CD4-positive, CD25-positive, alpha-beta regulatory T cell (primary cell): ENCODE measurements around the gene HNRNPDL. TPM values are rescaled to one million over a fixed set of nuclear protein-coding genes. Genes with fewer than 3 reads are reported as not detected.

Experiments used
- ATAC-seq, 2 donors: fragments of 150-1000 bp; cut with Tn5 transposase; one replicate each; pipeline ENCODE4 v1.10.0; 2021; ENCODE audit warnings: low read depth in 2 of 2, moderate number of reproducible peaks in 2 of 2, moderate library complexity in 1 of 2
- DNase-seq, 3 donors: peaks; one replicate each; pipeline versions ENCODE4 v3.0.0 to v3.0.0-alpha.2; 2012 to 2022; ENCODE audit warnings: mixed read lengths in 1 of 3
- H3K27ac ChIP-seq: one replicate; pipeline ENCODE4 v1.7.0; 2013; ENCODE audit warnings: mild to moderate bottlenecking, low read length; ENCODE audit not compliant: insufficient read depth, poor library complexity, severe bottlenecking
- H3K27me3 ChIP-seq: one replicate; pipeline ENCODE4 v1.7.0; 2013; ENCODE audit warnings: low read length; ENCODE audit not compliant: control insufficient read depth, insufficient read depth
- H3K36me3 ChIP-seq: one replicate; pipeline ENCODE4 v1.7.0; 2013; ENCODE audit warnings: mild to moderate bottlenecking, low read length, moderate library complexity; ENCODE audit not compliant: control insufficient read depth, insufficient read depth
- H3K4me1 ChIP-seq: 2 replicates; pipeline ENCODE4 v1.7.0; 2013; ENCODE audit warnings: mild to moderate bottlenecking, low read length; ENCODE audit not compliant: insufficient read depth, control insufficient read depth, poor library complexity, severe bottlenecking
- H3K4me3 ChIP-seq: one replicate; pipeline ENCODE4 v1.7.0; 2013; ENCODE audit warnings: low read depth, mild to moderate bottlenecking, low read length, moderate library complexity
- H3K9me3 ChIP-seq, 2 experiments: 1 replicate in 1 of 2; 2 replicates in 1 of 2; pipeline ENCODE4 v1.7.0; 2013; ENCODE audit warnings: low read length in 2 of 2, mild to moderate bottlenecking in 1 of 2, moderate library complexity in 1 of 2; ENCODE audit not compliant: control insufficient read depth in 2 of 2
- H3K27ac Mint-ChIP-seq, 3 donors: one replicate each; pipeline ENCODE4 v1.8.0; 2020 to 2022; ENCODE audit warnings: mild to moderate bottlenecking in 3 of 3, mixed read lengths in 3 of 3, moderate library complexity in 2 of 3
- H3K27me3 Mint-ChIP-seq: one replicate; pipeline ENCODE4 v1.8.0; 2022; ENCODE audit warnings: mild to moderate bottlenecking, mixed read lengths
- H3K36me3 Mint-ChIP-seq: one replicate; pipeline ENCODE4 v1.8.0; 2020; ENCODE audit warnings: mixed read lengths
- H3K4me1 Mint-ChIP-seq, 4 donors: one replicate each; pipeline ENCODE4 v1.8.0; 2020 to 2022; ENCODE audit warnings: mixed read lengths in 4 of 4, mild to moderate bottlenecking in 1 of 4
- H3K4me3 Mint-ChIP-seq, 4 donors: one replicate each; pipeline ENCODE4 v1.8.0; 2020 to 2022; ENCODE audit warnings: mild to moderate bottlenecking in 4 of 4, mixed read lengths in 4 of 4, moderate library complexity in 3 of 4
- H3K9me3 Mint-ChIP-seq, 7 donors: one replicate each; pipeline ENCODE4 v1.8.0; 2020 to 2022; ENCODE audit warnings: mixed read lengths in 7 of 7, mild to moderate bottlenecking in 3 of 7, moderate library complexity in 2 of 7
- polyA plus RNA-seq, 4 donors: library from polyadenylated mRNA; unstranded; fragments of 300-500 nt; fragmentation: Illumina TruSeq; gene quantifications; one replicate each; pipeline ENCODE4 v1.2.3, GENCODE V29; 2021
- total RNA-seq: library from RNA; stranded (reverse); gene quantifications from one replicate; pipeline ENCODE4 v1.2.3, GENCODE V29; 2022

The HNRNPDL gene
- total and polyA plus RNA-seq, 5 donors from 2014 or later, result 142 to 337 (median 178) TPM

DNA sequence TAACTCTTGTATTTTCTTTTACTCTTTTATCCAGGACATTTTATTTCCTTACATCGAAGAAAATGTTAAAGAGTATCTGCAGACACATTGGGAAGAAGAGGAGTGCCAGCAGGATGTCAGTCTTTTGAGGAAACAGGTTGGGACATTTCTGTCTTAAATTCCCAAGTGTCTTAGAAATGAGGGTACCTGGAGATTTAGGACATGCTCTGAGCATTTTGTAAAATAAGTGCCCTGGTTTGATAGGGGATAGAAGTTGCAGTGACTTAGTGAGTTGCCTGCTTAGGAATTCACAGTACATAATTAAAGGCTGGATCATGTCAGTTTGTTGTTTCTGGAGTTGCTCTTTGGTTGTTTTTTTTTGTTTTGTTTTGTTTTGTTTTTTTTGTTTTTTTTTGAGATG lies 17.6 kb upstream of the HNRNPDL start:
- DNase-seq, result no peak
- Mint-ChIP-seq H3K4me1 (peaks cover 16 to 27% (median 24%) of the 10 kb centered on the region in 4 donors), H3K4me3 (no peak overlapping the region), H3K9me3 (no peaks in the 10 kb centered on the region), H3K27me3 (no peaks in the 10 kb centered on the region), H3K27ac (no peak overlapping the region), H3K36me3 (peaks cover 28% of the 10 kb centered on the region)
- Histone ChIP-seq H3K4me1 (no peaks in the 10 kb centered on the region), H3K27me3 (no peaks in the 10 kb centered on the region), H3K4me3 (no peak overlapping the region), H3K36me3 (peaks cover 43% of the 10 kb centered on the region), H3K9me3 (no peaks in the 10 kb centered on the region), H3K27ac (no peak overlapping the region)
- no peak for ATAC-seq

DNA sequence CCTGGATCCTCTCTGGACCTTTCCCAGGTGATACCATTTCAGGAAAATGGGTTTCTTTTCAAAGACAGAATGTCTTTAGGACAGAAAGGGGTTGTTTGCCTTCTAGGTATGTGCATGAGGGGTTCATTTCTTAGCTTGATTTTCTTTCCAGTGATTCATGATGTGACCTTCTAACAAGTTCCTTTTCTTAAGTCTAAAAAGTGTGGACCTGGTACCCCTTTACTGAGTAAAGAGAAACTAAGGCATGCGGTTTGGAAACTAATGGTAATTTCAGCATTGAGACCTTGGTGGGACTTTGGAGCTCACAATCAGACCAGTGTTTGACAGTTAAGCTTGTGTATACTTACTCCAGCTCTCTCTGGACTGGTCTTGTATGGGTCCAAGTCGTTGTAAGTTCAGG lies 8.8 kb upstream of the HNRNPDL start:
- no peak for ATAC-seq
- Mint-ChIP-seq H3K36me3 (peaks cover 21% of the 10 kb centered on the region), H3K4me3 (peak overlapping the region in 1 of 4 donors; percentile 73), H3K9me3 (no peaks in the 10 kb centered on the region), H3K4me1 (peaks cover 26 to 77% (median 48%) of the 10 kb centered on the region in 4 donors), H3K27me3 (no peaks in the 10 kb centered on the region), H3K27ac (peak overlapping the region in 1 of 3 donors; percentile 48)
- H3K27ac ChIP-seq, result no peak overlapping the region
- peaks cover 4% of the 10 kb centered on the region for H3K4me1 ChIP-seq
- H3K36me3 ChIP-seq, result peaks cover 12% of the 10 kb centered on the region
- H3K27me3 ChIP-seq, result no peaks in the 10 kb centered on the region
- DNase-seq, result no peak
- no peak overlapping the region for H3K4me3 ChIP-seq
- H3K9me3 ChIP-seq, result no peaks in the 10 kb centered on the region

DNA sequence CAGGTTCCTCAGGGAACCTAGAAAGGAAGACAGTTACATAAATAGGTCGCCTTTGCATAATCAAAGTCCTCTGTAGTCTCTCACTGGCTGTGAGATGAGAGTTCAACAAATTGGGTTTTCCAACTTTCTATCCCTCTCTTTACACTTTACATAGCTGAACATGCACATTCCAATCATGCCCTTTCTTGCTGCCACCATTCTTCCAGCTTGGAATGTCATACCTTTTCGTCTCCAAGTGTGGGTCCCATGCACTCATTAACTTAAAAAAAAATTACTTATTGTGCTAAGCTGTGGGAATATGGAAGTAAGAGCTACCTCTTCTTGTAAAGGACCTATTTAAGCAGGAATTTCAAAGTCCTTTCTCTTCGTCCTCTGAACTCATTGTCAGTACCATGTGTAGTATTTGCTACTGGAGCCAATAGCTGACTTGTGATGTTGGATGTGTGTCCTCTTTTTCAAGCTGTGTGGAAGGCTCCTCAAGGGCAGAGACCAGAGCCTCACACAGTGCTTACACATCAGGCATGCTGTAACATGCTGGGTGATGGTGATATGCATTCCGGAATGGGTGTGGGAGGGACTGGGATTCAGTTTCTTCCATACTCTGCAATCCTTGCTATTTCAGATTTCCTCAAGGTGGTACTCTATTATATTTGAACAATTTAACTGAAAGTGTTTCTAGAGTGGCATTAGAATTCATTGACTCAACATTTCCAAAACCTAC lies 7.2 kb upstream of the HNRNPDL start:
- H3K27ac Mint-ChIP-seq, result peak overlapping the region in 1 of 3 donors; percentile 12

DNA sequence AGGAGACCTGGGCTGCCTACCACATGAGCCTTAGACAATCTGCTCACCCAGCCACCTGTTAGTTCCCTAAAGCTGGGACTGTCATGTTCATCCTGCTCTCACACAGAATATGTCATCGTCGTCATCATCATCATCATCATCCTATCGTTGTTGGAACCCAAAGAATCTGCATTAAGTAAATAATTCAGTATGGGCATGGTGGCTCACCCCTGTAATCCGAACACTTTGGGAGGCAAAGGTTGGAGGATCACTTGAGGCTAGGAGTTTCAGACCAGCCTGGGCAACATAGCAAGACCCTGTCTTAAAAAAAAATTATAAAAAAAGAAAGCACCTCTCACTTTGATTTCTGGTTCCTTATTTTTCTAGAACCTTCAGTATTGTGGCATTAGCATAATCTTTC lies 6.5 kb upstream of the HNRNPDL start:
- Mint-ChIP-seq H3K9me3 (no peaks in the 10 kb centered on the region), H3K27me3 (no peaks in the 10 kb centered on the region), H3K4me1 (peaks cover 32 to 89% (median 57%) of the 10 kb centered on the region in 4 donors), H3K36me3 (peaks cover 26% of the 10 kb centered on the region), H3K27ac (peak overlapping the region in 2 of 3 donors; percentile 12 to 55), H3K4me3 (no peak overlapping the region)
- no peak overlapping the region for H3K4me3 ChIP-seq
- no peak overlapping the region for H3K27ac ChIP-seq
- peaks cover 12% of the 10 kb centered on the region for H3K36me3 ChIP-seq
- DNase-seq, result no peak
- no peaks in the 10 kb centered on the region for H3K27me3 ChIP-seq
- no peaks in the 10 kb centered on the region for H3K9me3 ChIP-seq
- peaks cover 12% of the 10 kb centered on the region for H3K4me1 ChIP-seq
- no peak for ATAC-seq

More for the DNA sequence above, 7.2 kb upstream of the HNRNPDL start:
- H3K27me3 Mint-ChIP-seq, result no peaks in the 10 kb centered on the region
- ATAC-seq, result no peak
- DNase-seq, result no peak
- H3K9me3 ChIP-seq, result no peaks in the 10 kb centered on the region
- H3K4me1 Mint-ChIP-seq, result peaks cover 32 to 89% (median 59%) of the 10 kb centered on the region in 4 donors
- no peak overlapping the region for H3K27ac ChIP-seq
- no peaks in the 10 kb centered on the region for H3K9me3 Mint-ChIP-seq
- H3K4me3 Mint-ChIP-seq, result peak overlapping the region in 1 of 4 donors; percentile 51
- peaks cover 6% of the 10 kb centered on the region for H3K4me1 ChIP-seq
- H3K27me3 ChIP-seq, result no peaks in the 10 kb centered on the region
- peaks cover 12% of the 10 kb centered on the region for H3K36me3 ChIP-seq
- peaks cover 26% of the 10 kb centered on the region for H3K36me3 Mint-ChIP-seq
- no peak overlapping the region for H3K4me3 ChIP-seq

DNA sequence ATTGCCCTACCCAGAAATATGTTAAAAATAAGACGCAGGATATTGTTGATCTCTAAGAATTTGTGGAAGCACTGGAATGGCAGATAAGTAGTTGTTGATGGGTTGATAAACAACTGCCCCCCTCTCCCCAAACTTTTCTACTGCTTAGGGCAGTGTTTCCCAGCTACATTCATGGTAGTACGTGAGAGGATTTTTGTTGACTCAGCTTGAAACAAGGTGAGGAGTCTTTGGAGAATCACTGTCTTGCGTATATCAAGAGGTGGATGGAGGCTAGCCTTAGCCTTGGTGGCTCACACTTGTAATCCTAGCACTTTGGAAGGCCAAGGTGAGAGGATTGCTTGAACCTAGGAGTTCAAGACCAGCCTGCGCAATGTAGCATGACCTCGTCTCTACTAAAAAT lies 5.9 kb upstream of the HNRNPDL start:
- ATAC-seq, result no peak
- Histone ChIP-seq H3K4me3 (no peak overlapping the region), H3K36me3 (peaks cover 12% of the 10 kb centered on the region), H3K4me1 (peaks cover 19% of the 10 kb centered on the region), H3K27me3 (no peaks in the 10 kb centered on the region), H3K27ac (no peak overlapping the region), H3K9me3 (no peaks in the 10 kb centered on the region)
- DNase-seq, result no peak
- Mint-ChIP-seq H3K36me3 (peaks cover 25% of the 10 kb centered on the region), H3K27ac (no peak overlapping the region), H3K9me3 (no peaks in the 10 kb centered on the region), H3K4me1 (peaks cover 32 to 90% (median 61%) of the 10 kb centered on the region in 4 donors), H3K27me3 (no peaks in the 10 kb centered on the region), H3K4me3 (no peak overlapping the region)

DNA sequence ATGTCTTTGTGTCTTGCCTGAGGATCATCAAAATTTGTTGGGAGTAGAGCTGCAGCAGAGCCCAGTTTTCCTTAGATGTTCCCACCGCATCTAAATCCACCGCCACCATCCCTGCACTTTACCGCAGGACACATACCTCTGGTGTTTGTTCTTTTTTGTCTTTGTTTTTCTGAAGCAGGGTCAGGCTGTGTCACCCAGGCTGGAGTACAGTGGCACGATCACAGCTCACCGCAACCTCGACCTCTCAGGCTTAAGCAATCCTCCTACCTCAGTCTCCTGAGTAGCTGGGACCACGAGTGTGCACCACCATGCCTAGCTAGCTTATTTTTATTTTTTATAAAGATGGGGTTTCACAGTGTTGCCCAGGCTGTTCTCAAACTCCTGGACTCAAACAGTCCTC lies 4.7 kb upstream of the HNRNPDL start:
- no peaks in the 10 kb centered on the region for H3K9me3 ChIP-seq
- peaks cover 30 to 82% (median 57%) of the 10 kb centered on the region in 4 donors for H3K4me1 Mint-ChIP-seq
- no peaks in the 10 kb centered on the region for H3K9me3 Mint-ChIP-seq
- H3K27ac Mint-ChIP-seq, result no peak overlapping the region
- H3K4me3 Mint-ChIP-seq, result peak overlapping the region in 1 of 4 donors; percentile 68
- H3K4me1 ChIP-seq, result peaks cover 23% of the 10 kb centered on the region
- peaks cover 22% of the 10 kb centered on the region for H3K36me3 Mint-ChIP-seq
- no peak overlapping the region for H3K27ac ChIP-seq
- DNase-seq (no peak), ATAC-seq (no peak)
- H3K36me3 ChIP-seq, result peaks cover 12% of the 10 kb centered on the region
- no peaks in the 10 kb centered on the region for H3K27me3 Mint-ChIP-seq
- no peaks in the 10 kb centered on the region for H3K27me3 ChIP-seq
- no peak overlapping the region for H3K4me3 ChIP-seq

DNA sequence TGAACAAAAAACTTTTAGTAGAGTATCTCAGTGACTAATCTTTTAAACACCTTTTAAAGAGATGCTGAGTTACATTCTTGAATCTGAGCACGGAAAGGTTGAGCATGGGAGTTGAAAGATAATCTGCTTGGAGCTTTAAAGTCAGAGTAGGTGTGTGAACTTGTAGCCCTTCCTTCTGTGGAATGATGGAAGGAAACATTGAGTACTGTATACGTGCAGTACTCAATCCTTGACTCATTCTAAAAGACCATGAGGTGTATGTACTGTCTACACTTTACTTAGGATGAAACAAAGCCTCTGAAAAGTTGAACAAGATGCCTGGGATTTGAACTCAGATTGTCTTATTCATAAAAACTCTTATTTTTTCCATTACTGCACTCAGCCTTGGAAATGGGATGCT lies 3.5 kb upstream of the HNRNPDL start:
- H3K4me3 Mint-ChIP-seq, result peak overlapping the region in 2 of 4 donors; percentile 46 to 86
- peaks cover 19% of the 10 kb centered on the region for H3K36me3 Mint-ChIP-seq
- peaks cover 0 to 2% (median 0%) of the 10 kb centered on the region in 7 donors for H3K9me3 Mint-ChIP-seq
- Histone ChIP-seq H3K4me3 (peak overlapping the region; percentile 19), H3K27ac (no peak overlapping the region), H3K9me3 (no peaks in the 10 kb centered on the region), H3K27me3 (no peaks in the 10 kb centered on the region), H3K4me1 (peaks cover 23% of the 10 kb centered on the region), H3K36me3 (peaks cover 12% of the 10 kb centered on the region)
- peaks cover 26 to 74% (median 50%) of the 10 kb centered on the region in 4 donors for H3K4me1 Mint-ChIP-seq
- DNase-seq (no peak), ATAC-seq (no peak)
- peak overlapping the region in 2 of 3 donors; percentile 62 to 66 for H3K27ac Mint-ChIP-seq
- H3K27me3 Mint-ChIP-seq, result peaks cover 10% of the 10 kb centered on the region

DNA sequence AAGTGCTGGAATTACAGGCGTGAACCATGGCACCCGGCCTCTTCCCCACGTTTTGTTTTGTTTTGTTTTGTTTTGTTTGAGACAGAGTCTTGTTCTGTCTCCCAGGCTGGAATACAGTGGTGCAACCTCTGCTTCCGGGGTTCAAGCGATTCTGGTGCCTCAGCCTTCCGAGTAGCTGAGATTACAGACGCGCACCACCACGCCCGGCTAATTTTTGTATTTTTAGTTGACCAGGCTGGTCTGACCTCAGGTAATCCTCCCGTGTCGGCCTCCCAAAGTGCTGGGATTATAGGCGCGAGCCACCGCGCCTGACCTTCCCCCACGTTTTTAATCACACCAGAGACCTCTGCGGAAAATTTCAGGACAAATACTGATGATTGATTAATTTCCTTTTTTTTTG lies 2.3 kb upstream of the HNRNPDL start:
- H3K4me3 Mint-ChIP-seq, result peak overlapping the region in 3 of 4 donors; percentile 62 to 100 (median 99)
- peaks cover 20% of the 10 kb centered on the region for H3K36me3 Mint-ChIP-seq
- no peak overlapping the region for H3K27ac ChIP-seq
- H3K4me1 Mint-ChIP-seq, result peaks cover 34 to 73% (median 47%) of the 10 kb centered on the region in 4 donors
- H3K27me3 Mint-ChIP-seq, result peaks cover 10% of the 10 kb centered on the region
- no peak overlapping the region for H3K4me3 ChIP-seq
- peaks cover 33% of the 10 kb centered on the region for H3K4me1 ChIP-seq
- no peaks in the 10 kb centered on the region for H3K9me3 ChIP-seq
- peaks cover 0 to 4% (median 0%) of the 10 kb centered on the region in 7 donors for H3K9me3 Mint-ChIP-seq
- peak overlapping the region in 2 of 3 donors; percentile 46 to 82 for H3K27ac Mint-ChIP-seq
- ATAC-seq (no peak), DNase-seq (no peak)
- no peaks in the 10 kb centered on the region for H3K27me3 ChIP-seq
- peaks cover 16% of the 10 kb centered on the region for H3K36me3 ChIP-seq
